ENCODE results near the gene SUSD4.
"Not testable (repeated sequence)": the region's sequence is repeated elsewhere in the genome, so short reads cannot be mapped to it uniquely, and the experiment has no call there.

SUSD4 gene

GRCh38 chr1:223288826-223289225 is 75.2 kb downstream of the SUSD4 start:
- DNase-seq (ENCODE audit: low spot score): no peak

- no peak for DNase-seq (ENCODE audit: low spot score)
These were observed 78.5 kb downstream of the SUSD4 start for GRCh38 chr1:223285452-223285851.

GRCh38 chr1:223283697-223284096 is 80.3 kb downstream of the SUSD4 start:
- DNase-seq (ENCODE audit: low spot score): not testable (repeated sequence)

- DNase-seq (ENCODE audit: low spot score): not testable (repeated sequence)
These were observed 85.7 kb downstream of the SUSD4 start for GRCh38 chr1:223278311-223278710.

GRCh38 chr1:223276029-223276428 is 87.9 kb downstream of the SUSD4 start:
- DNase-seq (ENCODE audit: low spot score): no peak

GRCh38 chr1:223273511-223273910 is 90.5 kb downstream of the SUSD4 start:
- DNase-seq (ENCODE audit: low spot score): no peak

- DNase-seq (ENCODE audit: low spot score): peak; percentile 11
These were observed 92.7 kb downstream of the SUSD4 start for GRCh38 chr1:223271085-223271781.

- no peak for DNase-seq (ENCODE audit: low spot score)
These were observed 93.8 kb downstream of the SUSD4 start for GRCh38 chr1:223270155-223270554.

GRCh38 chr1:223269006-223269405 is 95.0 kb downstream of the SUSD4 start:
- DNase-seq (ENCODE audit: low spot score): no peak

GRCh38 chr1:223266632-223267172 is 97.3 kb downstream of the SUSD4 start:
- no peak for DNase-seq (ENCODE audit: low spot score)

- DNase-seq (ENCODE audit: low spot score): no peak
These were observed 98.7 kb downstream of the SUSD4 start for GRCh38 chr1:223264983-223265908.

GRCh38 chr1:223264529-223264928 is 99.4 kb downstream of the SUSD4 start:
- DNase-seq (ENCODE audit: low spot score): no peak

GRCh38 chr1:223261914-223262313 is 102.1 kb downstream of the SUSD4 start:
- DNase-seq (ENCODE audit: low spot score): no peak

- no peak for DNase-seq (ENCODE audit: low spot score)
These were observed 103.3 kb downstream of the SUSD4 start for GRCh38 chr1:223260712-223261111.

GRCh38 chr1:223259462-223259861 is 104.5 kb downstream of the SUSD4 start:
- no peak for DNase-seq (ENCODE audit: low spot score)

GRCh38 chr1:223258751-223259198 is 105.2 kb downstream of the SUSD4 start:
- DNase-seq (ENCODE audit: low spot score): peak; percentile 65

- DNase-seq (ENCODE audit: low spot score): no peak
These were observed 106.0 kb downstream of the SUSD4 start for GRCh38 chr1:223257856-223258550.

GRCh38 chr1:223256034-223256433 is 107.9 kb downstream of the SUSD4 start:
- DNase-seq (ENCODE audit: low spot score): peak; percentile 42

GRCh38 chr1:223253916-223254315 is 110.1 kb downstream of the SUSD4 start:
- DNase-seq (ENCODE audit: low spot score): no peak

- DNase-seq (ENCODE audit: low spot score): not testable (repeated sequence)
These were observed 112.6 kb downstream of the SUSD4 start for GRCh38 chr1:223251387-223251786.

GRCh38 chr1:223250632-223251015 is 113.4 kb downstream of the SUSD4 start:
- no peak for DNase-seq (ENCODE audit: low spot score)
